IMR-90 (cell line): ENCODE results near the gene CADM1. TPM values are rescaled to one million over a fixed set of nuclear protein-coding genes. Genes with fewer than 3 reads are reported as not detected.

Experiments used
- ATAC-seq: fragments of 200-7000 bp; cut with Tn5 transposase; 2 replicates; pipeline ENCODE4 v1.9.1; 2020; ENCODE audit warnings: low read depth, mild to moderate bottlenecking, moderate library complexity
- BruUV-seq: library from RNA; stranded (reverse); fragments of 400-500 nt; replicated peaks from 2 replicates; lab custom pipeline; 2021; lab: Mats Ljungman, UMichigan
- CTCF ChIA-PET: fragments of 300-600 bp; formaldehyde crosslinking; extraction: SDS; loops from one replicate; lab custom pipeline; 2021; ENCODE audit warnings: antibody characterized with exemption; lab: Yijun Ruan, JAX
- POLR2A ChIA-PET: fragments of 300-600 bp; sonication (Branson Sonifier 250); formaldehyde crosslinking; loops from one replicate; lab custom pipeline; 2022; ENCODE audit warnings: antibody characterized with exemption; ENCODE audit not compliant: unreplicated experiment; lab: Charles Lee
- DNase-seq: peaks from one replicate; pipeline ENCODE4 v3.0.0; 2013
- H2AFZ ChIP-seq: replicated peaks from 2 replicates; pipeline ENCODE3; 2013; ENCODE audit warnings: low read length, mild to moderate bottlenecking; ENCODE audit not compliant: poor library complexity
- H2AK5ac ChIP-seq: 2 replicates; pipeline ENCODE4 v1.6.1; 2013; ENCODE audit warnings: low read depth, low read length, inconsistent platforms
- H2AK9ac ChIP-seq: replicated peaks from 2 replicates; pipeline ENCODE3; 2013; ENCODE audit warnings: mild to moderate bottlenecking, low read depth, low read length, moderate library complexity; ENCODE audit not compliant: poor library complexity
- H2BK120ac ChIP-seq: 2 replicates; pipeline ENCODE4 v1.6.1; 2013; ENCODE audit warnings: low read depth, low read length, inconsistent platforms
- H2BK15ac ChIP-seq: 3 replicates; pipeline ENCODE4 v1.6.1; 2013; ENCODE audit warnings: low read depth, low read length, inconsistent platforms
- H2BK20ac ChIP-seq: 2 replicates; pipeline ENCODE4 v1.6.1; 2013; ENCODE audit warnings: low read depth, mild to moderate bottlenecking, inconsistent platforms, low read length, moderate library complexity
- H2BK5ac ChIP-seq: 2 replicates; pipeline ENCODE4 v1.6.1; 2013; ENCODE audit warnings: mild to moderate bottlenecking, low read depth, low read length, inconsistent platforms; ENCODE audit not compliant: poor library complexity, severe bottlenecking
- H3K14ac ChIP-seq: replicated peaks from 2 replicates; pipeline ENCODE4 v1.6.1; 2013; ENCODE audit warnings: low read depth, low read length, inconsistent platforms
- H3K18ac ChIP-seq: 2 replicates; pipeline ENCODE4 v1.6.1; 2013; ENCODE audit warnings: low read depth, low read length, control low read depth
- H3K23ac ChIP-seq: 2 replicates; pipeline ENCODE4 v1.6.1; 2013; ENCODE audit warnings: low read depth, low read length, inconsistent platforms
- H3K27ac ChIP-seq: 2 replicates; pipeline ENCODE4 v1.5.1; 2013; ENCODE audit warnings: mild to moderate bottlenecking, control low read depth, low read length; ENCODE audit not compliant: insufficient read depth
- H3K27me3 ChIP-seq: 2 replicates; pipeline ENCODE4 v1.6.1; 2013; ENCODE audit warnings: low read length; ENCODE audit not compliant: control insufficient read depth, insufficient read depth
- H3K36me3 ChIP-seq: 2 replicates; pipeline ENCODE4 v1.6.1; 2013; ENCODE audit warnings: low read length, mixed read lengths; ENCODE audit not compliant: control insufficient read depth, insufficient read depth
- H3K4ac ChIP-seq: 2 replicates; pipeline ENCODE4 v1.6.1; 2013; ENCODE audit warnings: low read depth, low read length, inconsistent platforms
- H3K4me1 ChIP-seq: 2 replicates; pipeline ENCODE4 v1.6.1; 2013; ENCODE audit warnings: low read length, mixed read lengths; ENCODE audit not compliant: control insufficient read depth, insufficient read depth
- H3K4me2 ChIP-seq: 2 replicates; pipeline ENCODE4 v1.6.1; 2013; ENCODE audit warnings: low read depth, mild to moderate bottlenecking, control low read depth, low read length, moderate library complexity
- H3K4me3 ChIP-seq: 2 replicates; pipeline ENCODE4 v1.5.1; 2013; ENCODE audit warnings: low read depth, mild to moderate bottlenecking, control low read depth, low read length, moderate library complexity; ENCODE audit not compliant: insufficient read depth
- H3K56ac ChIP-seq: 2 replicates; pipeline ENCODE4 v1.6.1; 2013; ENCODE audit warnings: low read length, inconsistent platforms; ENCODE audit not compliant: insufficient read depth; ENCODE audit errors: extremely low read depth
- H3K79me1 ChIP-seq, 2 experiments: 2 replicates each; pipeline ENCODE4 v1.6.1; 2013; ENCODE audit warnings: low read length in 2 of 2, inconsistent platforms in 1 of 2, low read depth in 1 of 2
- H3K9ac ChIP-seq: 2 replicates; pipeline ENCODE4 v1.6.1; 2013; ENCODE audit warnings: low read depth, low read length, control low read depth
- H3K9me1 ChIP-seq: 2 replicates; pipeline ENCODE4 v1.6.1; 2013; ENCODE audit warnings: low read length, inconsistent platforms; ENCODE audit not compliant: insufficient read depth
- H3K9me3 ChIP-seq: 2 replicates; pipeline ENCODE4 v1.6.1; 2013; ENCODE audit warnings: low read length; ENCODE audit not compliant: control insufficient read depth, insufficient read depth
- H4K20me1 ChIP-seq: 2 replicates; pipeline ENCODE4 v1.6.1; 2013; ENCODE audit warnings: low read length, inconsistent platforms; ENCODE audit not compliant: insufficient read depth
- H4K5ac ChIP-seq: 2 replicates; pipeline ENCODE4 v1.6.1; 2013; ENCODE audit warnings: mild to moderate bottlenecking, low read depth, low read length, control low read depth
- H4K8ac ChIP-seq, 2 experiments: 2 replicates each; pipeline ENCODE4 v1.6.1; 2013; ENCODE audit warnings: low read depth in 2 of 2, low read length in 2 of 2, control low read depth in 1 of 2, inconsistent platforms in 1 of 2
- H4K91ac ChIP-seq: 2 replicates; pipeline ENCODE4 v1.6.1; 2013; ENCODE audit warnings: low read depth, low read length, inconsistent platforms; ENCODE audit not compliant: insufficient read depth
- SMC3 ChIP-seq: fragments of 150-350 bp; IDR thresholded peaks from 2 replicates; pipeline ENCODE4 v1.6.1; 2016; ENCODE audit warnings: low read depth, mild to moderate bottlenecking, antibody characterized with exemption, low read length, moderate library complexity
- WGBS, 2 experiments: methylation state at CpG; one replicate each; pipeline versions ENCODE4 v1.1.5 to v1.1.7; 2013; ENCODE audit warnings: missing lambda C conversion rate in 2 of 2; ENCODE audit not compliant: insufficient read length in 1 of 2; ENCODE audit errors: extremely low coverage in 2 of 2; 5-methylcytosine and 5-hydroxymethylcytosine counted together
- dilution Hi-C: fragments of 300-500 bp; cut with HindIII; formaldehyde crosslinking; loops from one replicate; pipeline ENCODE4 v1.14.3; 2018; ENCODE audit warnings: low sequenced_read_pairs; ENCODE audit not compliant: unreplicated experiment
- in situ Hi-C: fragments of 300-500 bp; cut with MboI; formaldehyde crosslinking; loops from 3 replicates; pipeline ENCODE4 v1.14.3; 2019; ENCODE audit warnings: low sequenced_read_pairs, inconsistent platforms, mixed read lengths
- intact Hi-C: fragments of 100-400 bp; cut with micrococcal nuclease; formaldehyde crosslinking; loops from 2 replicates; pipeline ENCODE4 v1.10.0; 2022
- polyA plus RNA-seq, 3 experiments: library from polyadenylated mRNA; depleted of rRNA; stranded (reverse); fragments of >200 nt; gene quantifications; 2 replicates each; pipeline ENCODE4 v1.2.3, GENCODE V29; 2012; ENCODE audit warnings: low replicate concordance in 1 of 3
- total RNA-seq: library from RNA; depleted of rRNA; stranded (reverse); fragments of >200 nt; gene quantifications from 2 replicates; pipeline ENCODE4 v1.2.3, GENCODE V29; 2012

The CADM1 gene
- total and polyA plus RNA-seq, 2 of the 4 experiments (the other 2 are of a cell fraction) = 28.8 to 77.1 TPM

DNA sequence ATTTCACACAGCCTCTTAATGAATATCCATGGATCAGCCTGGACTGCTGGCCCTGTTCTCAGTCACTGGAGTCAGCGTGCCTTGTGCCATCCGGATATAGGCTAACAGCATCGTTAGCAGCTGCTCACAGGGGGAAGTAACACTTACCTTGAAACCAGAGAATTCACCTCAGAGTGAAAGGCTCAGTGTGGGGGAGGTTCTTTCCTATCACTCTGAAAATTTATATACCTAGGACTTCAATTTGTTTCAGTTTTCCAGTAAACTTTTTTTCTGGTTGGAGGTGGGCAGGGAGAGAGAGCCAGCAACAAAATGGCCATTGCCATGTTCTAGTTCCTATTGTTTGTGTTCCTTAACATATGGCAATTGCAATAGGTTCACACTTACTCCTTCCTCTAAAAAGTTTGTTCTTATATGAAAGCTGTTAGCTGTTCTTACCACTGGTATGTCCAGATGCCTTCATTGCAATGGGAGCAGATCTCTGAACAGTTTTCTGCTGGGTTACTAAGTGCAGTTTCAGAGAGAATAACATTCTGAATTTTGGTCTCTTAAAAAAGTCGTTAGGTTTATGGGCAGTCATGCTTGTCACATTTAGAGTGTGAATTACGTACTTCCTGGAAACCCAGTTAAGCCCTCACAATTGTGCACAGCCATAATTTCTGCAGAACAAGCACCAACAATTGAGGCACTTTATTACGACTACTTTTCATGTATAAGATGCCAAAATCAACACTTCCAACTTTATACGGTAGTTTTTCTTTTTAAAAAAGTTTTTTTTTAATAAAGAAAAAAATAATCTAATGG is 247.6 kb downstream of the CADM1 start:
- H3K27me3 ChIP-seq = no peaks in the 10 kb centered on the region
- in situ Hi-C loops (no loop called here), intact Hi-C loops (no loop called here), dilution Hi-C loops (no loop called here)
- BruUV-seq = no TSS peak
- no peak overlapping the region for H2AK9ac ChIP-seq
- no peak overlapping the region for H3K18ac ChIP-seq
- ChIA-PET POLR2A (no interaction called here), CTCF (interaction anchor here (1.1 to 1.7 kb wide), 2 partner anchors 10 to 55 kb away, joined by 3 to 5 read pairs; no protein-coding TSS in a partner anchor)
- H3K4me3 ChIP-seq = no peak overlapping the region
- no peak overlapping the region for H2AK5ac ChIP-seq
- H2AFZ ChIP-seq = no peak overlapping the region
- H4K91ac ChIP-seq = no peak overlapping the region
- no peak overlapping the region for H2BK120ac ChIP-seq
- H3K14ac ChIP-seq = no peak overlapping the region
- H3K9me3 ChIP-seq = no peaks in the 10 kb centered on the region
- H2BK20ac ChIP-seq = no peak overlapping the region
- DNase-seq (no peak), ATAC-seq (no peak)
- WGBS, 2 experiments = no CpG with 5 or more reads among the region's 7 CpGs
- H3K4me1 ChIP-seq = no peaks in the 10 kb centered on the region
- H3K4ac ChIP-seq = no peak overlapping the region
- H3K36me3 ChIP-seq = no peaks in the 10 kb centered on the region
- no peak overlapping the region for H3K56ac ChIP-seq
- TF ChIP-seq SMC3 = no peak
- H3K79me1 ChIP-seq = no peaks in the 10 kb centered on the region
- H2BK15ac ChIP-seq = no peak overlapping the region
- no peaks in the 10 kb centered on the region for H3K9me1 ChIP-seq
- H4K8ac ChIP-seq = no peak overlapping the region
- H3K23ac ChIP-seq = no peak overlapping the region
- no peak overlapping the region for H2BK5ac ChIP-seq
- no peak overlapping the region for H3K27ac ChIP-seq
- H4K5ac ChIP-seq = no peak overlapping the region
- no peak overlapping the region for H3K4me2 ChIP-seq
- H4K20me1 ChIP-seq = no peaks in the 10 kb centered on the region
- H3K9ac ChIP-seq = no peak overlapping the region
